ENCODE data around the gene FXYD2. TPM values are rescaled to one million over a fixed set of nuclear protein-coding genes. Genes with fewer than 3 reads are reported as not detected.

Gene FXYD2
- total RNA-seq: 1 to 10 TPM in 2 of 4 donors, under 1 TPM in 1, not detected in 1; 0.34 to 4.0 (median 1.9) TPM

DNA sequence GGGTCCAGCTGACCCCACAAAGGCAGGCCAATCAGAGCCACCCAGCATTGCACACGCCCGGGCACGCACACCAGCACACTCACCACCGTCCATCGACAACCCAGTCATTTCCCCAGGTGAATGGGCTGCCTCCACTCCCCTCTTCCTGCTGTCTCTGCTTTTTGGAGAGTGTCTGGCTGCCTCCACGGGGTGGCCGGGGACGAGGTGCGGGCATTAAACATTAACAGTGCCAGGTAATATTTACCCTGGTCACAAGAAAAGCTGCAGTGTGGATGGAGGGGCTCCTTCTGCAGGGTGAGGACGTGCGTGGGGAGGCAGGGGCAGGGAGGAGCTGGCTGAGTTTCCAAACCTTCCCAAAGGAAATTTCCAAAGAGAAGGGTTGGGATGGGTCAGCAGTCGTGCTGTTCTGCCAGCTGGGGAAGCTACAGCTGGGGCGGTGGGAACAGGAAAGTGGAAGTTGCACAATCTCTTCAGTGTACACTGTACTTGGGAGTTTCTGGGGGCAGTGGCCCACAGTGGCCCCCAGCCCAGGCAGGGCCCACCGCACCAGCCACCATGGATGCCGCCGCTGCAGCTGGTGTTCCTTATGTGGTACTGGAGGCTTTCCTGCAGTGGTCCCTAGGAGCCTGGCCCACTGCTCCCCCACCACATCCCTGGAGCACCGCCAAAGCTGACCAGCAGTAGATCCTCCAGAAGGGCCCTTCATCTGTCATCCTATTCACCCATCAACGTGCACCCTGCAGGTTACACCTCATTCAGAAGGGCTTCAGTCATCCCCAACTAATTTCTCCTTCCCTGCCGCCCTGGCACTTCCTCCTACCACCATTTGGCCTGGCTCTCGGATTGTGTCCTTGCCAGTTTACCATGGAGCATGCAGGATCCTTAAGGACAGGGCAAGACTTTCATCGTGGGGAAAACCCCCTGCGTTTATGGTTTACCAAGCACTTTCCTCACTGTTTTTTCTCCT is at the start of gene FXYD2:
TSS of gene FXYD2 (minus strand) at position 174 of the 967 bp plus-strand sequence. CDS start at position 108, 66 bp downstream.
- TF ChIP-seq, protein P1, sequence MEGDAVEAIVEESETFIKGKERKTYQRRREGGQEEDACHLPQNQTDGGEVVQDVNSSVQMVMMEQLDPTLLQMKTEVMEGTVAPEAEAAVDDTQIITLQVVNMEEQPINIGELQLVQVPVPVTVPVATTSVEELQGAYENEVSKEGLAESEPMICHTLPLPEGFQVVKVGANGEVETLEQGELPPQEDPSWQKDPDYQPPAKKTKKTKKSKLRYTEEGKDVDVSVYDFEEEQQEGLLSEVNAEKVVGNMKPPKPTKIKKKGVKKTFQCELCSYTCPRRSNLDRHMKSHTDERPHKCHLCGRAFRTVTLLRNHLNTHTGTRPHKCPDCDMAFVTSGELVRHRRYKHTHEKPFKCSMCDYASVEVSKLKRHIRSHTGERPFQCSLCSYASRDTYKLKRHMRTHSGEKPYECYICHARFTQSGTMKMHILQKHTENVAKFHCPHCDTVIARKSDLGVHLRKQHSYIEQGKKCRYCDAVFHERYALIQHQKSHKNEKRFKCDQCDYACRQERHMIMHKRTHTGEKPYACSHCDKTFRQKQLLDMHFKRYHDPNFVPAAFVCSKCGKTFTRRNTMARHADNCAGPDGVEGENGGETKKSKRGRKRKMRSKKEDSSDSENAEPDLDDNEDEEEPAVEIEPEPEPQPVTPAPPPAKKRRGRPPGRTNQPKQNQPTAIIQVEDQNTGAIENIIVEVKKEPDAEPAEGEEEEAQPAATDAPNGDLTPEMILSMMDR (IDR thresholded peaks at IDR 0.05; ENCODE audit: low read depth): no peak

- TF ChIP-seq, protein P1 (IDR thresholded peaks at IDR 0.05; ENCODE audit: low read depth): no peak
These were observed 49.2 kb upstream of the FXYD2 start for GRCh38 chr11:117873828-117874125.

DNA sequence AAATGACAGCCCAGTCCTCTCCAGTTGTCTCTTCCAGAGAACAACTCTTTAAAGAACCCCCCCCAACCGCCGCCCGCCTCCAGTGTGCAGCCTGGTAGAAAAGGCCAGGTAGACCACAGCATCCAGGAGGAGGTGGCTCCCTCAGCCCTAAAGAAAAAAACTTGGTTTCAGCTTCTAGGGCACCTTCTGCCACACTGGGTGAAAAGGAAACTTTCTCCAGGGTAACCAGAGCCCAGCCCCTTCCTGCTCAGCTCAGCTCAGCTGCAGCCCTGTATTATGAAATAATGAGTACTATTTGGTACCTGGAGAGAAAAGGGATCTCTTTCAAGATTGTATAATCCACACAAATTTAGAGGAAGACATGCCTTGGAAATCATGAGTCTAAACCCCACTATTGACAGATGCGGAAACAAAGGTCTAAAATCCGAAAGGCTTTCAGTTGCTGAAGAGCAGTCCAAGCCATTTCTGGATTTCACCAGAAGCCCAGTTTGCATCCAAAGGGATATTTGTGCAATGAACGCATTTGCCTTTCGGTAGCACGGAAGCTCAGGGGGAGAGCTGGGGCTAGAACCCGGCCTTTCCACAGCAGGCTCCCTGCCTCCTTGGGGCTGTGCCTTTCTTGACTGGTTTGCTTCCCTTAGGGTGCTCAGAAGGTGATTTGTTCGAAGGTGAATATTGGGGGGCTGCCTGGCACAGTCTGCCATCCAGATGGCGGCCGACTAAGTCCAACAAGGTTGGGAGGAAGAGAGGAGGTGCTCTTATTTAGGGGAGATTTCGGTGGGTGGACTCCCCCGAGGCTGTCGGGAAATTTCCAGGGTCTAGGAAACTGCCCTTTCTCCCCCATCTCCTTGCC is 48.7 kb upstream of the FXYD2 start:
- TF ChIP-seq, protein P1 (IDR thresholded peaks at IDR 0.05; ENCODE audit: low read depth): no peak

DNA sequence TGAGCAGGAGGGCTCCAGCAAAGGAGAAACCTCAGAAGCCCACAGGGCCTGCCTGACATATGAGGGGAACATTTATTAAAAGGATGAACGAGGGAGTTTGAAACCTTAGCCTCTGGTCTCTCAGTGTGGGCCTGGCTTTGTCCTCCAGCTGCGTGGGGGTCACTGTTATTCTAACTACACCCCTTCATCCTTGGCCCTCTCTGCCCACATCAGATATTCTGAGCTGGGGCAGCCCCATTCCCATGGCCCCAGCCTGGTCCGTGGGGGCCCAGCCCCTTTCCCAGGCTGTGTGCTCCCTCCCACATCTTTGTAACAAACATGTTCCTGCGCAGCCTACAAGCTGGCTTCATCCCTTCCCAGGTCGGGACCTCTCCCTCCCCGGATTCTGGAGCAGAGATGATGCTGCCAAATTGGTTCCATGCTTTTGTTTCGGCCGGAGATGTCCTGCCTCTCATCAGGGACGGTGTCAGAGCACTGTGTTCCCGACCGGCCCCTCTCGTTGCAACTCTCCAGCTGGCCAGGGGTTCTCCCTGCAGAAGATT is 47.9 kb upstream of the FXYD2 start:
- TF ChIP-seq, protein P1 (IDR thresholded peaks at IDR 0.05; ENCODE audit: low read depth): no peak

- TF ChIP-seq, protein P1 (IDR thresholded peaks at IDR 0.05; ENCODE audit: low read depth): no peak
These were observed 47.2 kb upstream of the FXYD2 start for GRCh38 chr11:117871784-117872183.

DNA sequence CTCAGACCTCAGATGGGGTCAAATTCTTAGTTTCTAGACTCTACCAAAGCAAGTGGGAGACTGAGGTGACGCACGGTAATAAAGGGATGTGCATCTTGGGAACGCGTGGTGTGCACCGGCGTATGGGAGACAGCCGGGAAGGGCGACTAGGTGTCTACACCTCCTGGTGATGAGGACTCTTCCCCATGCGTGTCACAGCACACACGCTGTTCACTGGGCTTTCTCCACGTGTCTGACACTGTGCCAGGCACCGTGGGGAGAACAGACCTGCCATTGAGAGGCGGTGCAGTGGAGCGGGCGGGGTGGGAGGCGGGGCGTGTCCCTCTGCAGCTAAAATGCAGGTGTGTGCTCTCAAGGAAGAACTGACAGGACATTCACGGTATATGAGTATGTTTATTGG is 46.6 kb upstream of the FXYD2 start:
- TF ChIP-seq, protein P1 (IDR thresholded peaks at IDR 0.05; ENCODE audit: low read depth): no peak
